GM12891 (cell line): ENCODE results near the gene CEP192.

Experiments
- DNase-seq: peaks from one replicate; pipeline ENCODE4 v3.0.0; 2011; ENCODE audit warnings: low spot score; ENCODE audit not compliant: insufficient read length
- FAIRE-seq: peaks from 2 replicates; lab custom pipeline; 2011; peaks lifted over from hg19 to GRCh38; lab: Jason Lieb, UNC
- PAX5 ChIP-seq: IDR thresholded peaks from 2 replicates; pipeline ENCODE4 v1.6.1; 2011; ENCODE audit warnings: low read length, moderate library complexity, mild to moderate bottlenecking; ENCODE audit not compliant: insufficient read depth, severe bottlenecking
- POLR2A ChIP-seq: IDR thresholded peaks from 2 replicates; pipeline ENCODE4 v1.6.1; 2011; ENCODE audit warnings: low read depth, low read length, control low read depth
- POLR2AphosphoS5 ChIP-seq: IDR thresholded peaks from 2 replicates; pipeline ENCODE4 v1.6.1; 2011; ENCODE audit warnings: low read depth, low read length, control low read depth
- POU2F2 ChIP-seq: IDR thresholded peaks from 2 replicates; pipeline ENCODE4 v1.6.1; 2011; ENCODE audit warnings: low read depth, mild to moderate bottlenecking, control low read depth, low read length, moderate library complexity
- SPI1 ChIP-seq: IDR thresholded peaks from 2 replicates; pipeline ENCODE4 v1.6.1; 2011; ENCODE audit warnings: low read depth, low read length, control low read depth
- TAF1 ChIP-seq: IDR thresholded peaks from 2 replicates; pipeline ENCODE4 v1.6.1; 2011; ENCODE audit warnings: low read depth, low read length, control low read depth

CEP192 gene

DNA sequence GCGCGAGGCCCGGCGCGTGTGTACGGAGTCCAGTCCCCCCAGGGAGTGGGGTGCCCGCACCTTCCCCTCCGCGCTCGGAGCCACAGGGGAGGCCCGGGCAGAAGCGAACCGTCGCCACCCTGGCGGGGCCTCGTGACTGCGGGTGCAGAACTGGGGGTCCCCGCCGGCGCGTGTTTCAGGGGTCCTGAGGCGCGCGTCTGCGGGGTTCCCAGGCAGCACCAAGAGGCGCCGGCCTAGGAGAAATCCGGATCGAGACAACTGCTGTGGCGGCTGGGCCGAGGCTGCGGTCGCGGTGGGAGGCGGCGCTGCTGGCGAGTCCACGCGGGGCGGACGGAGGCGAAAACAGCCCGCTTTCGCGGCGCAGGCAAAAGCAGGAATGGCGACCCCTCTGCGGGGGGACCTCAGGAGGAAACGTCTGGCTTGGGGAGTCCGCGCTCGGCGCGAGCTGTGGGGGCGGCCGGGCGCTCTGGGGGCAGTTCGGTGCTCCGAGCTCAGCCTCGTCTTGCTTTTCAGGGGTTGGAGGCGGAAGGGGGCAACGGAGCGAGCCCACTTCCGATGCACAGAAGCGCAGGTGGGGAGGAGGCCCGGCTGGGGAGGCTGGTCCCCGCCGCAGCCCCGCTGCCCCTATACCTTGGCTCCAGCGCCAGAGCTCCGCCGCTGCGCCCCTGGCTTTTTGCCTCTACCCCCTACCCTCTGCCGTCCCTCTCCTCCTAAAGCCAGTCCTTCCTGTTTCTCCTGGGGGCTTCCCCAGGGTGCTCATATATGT, 145.9 kb downstream of the CEP192 start:
- peak; percentile 52 for DNase-seq
- TF ChIP-seq POU2F2 = no peak
- TF ChIP-seq SPI1 = no peak
- TF ChIP-seq POLR2A = no peak; the same call in 1 of the 2 replicates
- TF ChIP-seq PAX5 = no peak
- TF ChIP-seq POLR2AphosphoS5 = no peak
- TF ChIP-seq TAF1 = no peak
- no peak for FAIRE-seq

DNA sequence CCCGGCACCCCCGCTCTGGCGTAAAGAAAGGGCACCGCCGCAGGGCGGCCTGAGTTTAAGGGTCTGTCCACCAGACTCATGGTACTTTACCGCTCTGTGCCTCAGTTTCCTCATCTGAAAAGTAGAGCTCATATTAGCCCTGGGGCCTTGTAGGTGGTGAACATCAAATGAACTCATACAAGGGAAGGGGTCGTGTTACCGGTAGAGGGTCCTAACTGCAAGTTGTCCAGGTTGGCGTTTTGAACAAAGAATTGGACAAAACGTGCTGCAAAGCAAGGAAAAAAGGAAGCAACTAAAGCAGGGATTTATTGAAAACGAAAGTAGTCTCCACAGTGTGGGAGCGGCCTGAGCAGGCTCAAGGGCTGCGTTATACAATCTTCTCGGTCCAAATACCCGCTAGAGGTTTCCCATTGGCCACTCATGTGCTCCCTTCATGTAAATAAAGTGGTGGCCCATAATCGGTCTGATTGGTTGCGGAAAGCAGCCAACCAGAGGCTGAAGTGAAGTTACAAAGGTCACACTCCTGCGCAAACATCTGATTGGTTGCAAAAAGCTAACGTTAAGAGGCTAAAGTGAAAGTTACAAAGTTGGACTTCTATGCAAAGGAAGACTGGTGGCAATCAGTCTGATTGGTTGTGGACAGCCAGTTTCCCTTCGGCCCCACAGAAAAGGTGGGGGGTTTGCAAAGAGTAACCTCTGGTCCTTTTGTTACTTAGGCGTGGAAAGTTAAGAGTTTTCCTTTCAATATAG, 146.7 kb downstream of the CEP192 start:
- FAIRE-seq (peak; percentile 92), DNase-seq (peak; percentile 69)
- TF ChIP-seq TAF1 = no peak
- peak; percentile 61; the same call in 1 of the 2 replicates for TF ChIP-seq POLR2A
- peak; percentile 44; the same call in 1 of the 2 replicates for TF ChIP-seq POU2F2

DNA sequence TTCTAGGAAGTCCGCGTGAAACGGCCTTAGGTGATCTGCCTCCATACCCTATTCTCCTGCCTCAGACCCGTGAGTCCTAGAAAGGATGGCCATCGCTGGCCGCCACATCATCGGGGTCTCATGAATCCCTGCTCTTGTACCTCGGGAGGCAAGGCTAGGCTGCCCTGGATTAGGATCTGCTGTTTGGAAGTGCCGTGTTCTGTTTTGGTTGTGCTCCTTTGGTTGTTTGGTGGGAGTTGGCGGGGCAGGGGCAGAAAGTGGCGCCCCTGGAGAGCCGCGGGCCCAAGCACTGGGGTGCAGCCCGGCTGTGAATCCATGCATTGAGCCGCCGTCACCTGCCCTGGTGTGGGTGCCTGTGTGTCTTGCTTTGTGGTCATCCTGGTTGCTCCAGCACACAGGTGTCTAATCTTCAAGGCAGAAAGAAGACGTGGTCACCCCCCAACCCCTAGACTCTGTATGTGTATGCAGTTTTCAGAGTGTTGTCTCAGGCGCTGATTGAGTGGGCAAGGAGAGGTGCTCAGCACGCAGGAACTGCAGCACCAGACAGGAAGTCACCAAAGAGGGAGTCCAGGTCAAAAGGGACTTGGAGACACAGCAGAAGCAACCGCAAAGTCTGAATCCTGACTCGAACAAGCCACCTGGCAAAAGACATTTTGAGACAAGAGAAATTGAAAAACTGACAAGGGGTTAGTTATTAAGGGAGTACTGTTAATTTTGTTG, 147.4 kb downstream of the CEP192 start:
- DNase-seq = no peak
- no peak for TF ChIP-seq PAX5
- TF ChIP-seq POU2F2 = no peak
- TF ChIP-seq TAF1 = no peak
- TF ChIP-seq POLR2AphosphoS5 = no peak
- no peak for TF ChIP-seq SPI1
- TF ChIP-seq POLR2A = no peak
- no peak for FAIRE-seq

DNA sequence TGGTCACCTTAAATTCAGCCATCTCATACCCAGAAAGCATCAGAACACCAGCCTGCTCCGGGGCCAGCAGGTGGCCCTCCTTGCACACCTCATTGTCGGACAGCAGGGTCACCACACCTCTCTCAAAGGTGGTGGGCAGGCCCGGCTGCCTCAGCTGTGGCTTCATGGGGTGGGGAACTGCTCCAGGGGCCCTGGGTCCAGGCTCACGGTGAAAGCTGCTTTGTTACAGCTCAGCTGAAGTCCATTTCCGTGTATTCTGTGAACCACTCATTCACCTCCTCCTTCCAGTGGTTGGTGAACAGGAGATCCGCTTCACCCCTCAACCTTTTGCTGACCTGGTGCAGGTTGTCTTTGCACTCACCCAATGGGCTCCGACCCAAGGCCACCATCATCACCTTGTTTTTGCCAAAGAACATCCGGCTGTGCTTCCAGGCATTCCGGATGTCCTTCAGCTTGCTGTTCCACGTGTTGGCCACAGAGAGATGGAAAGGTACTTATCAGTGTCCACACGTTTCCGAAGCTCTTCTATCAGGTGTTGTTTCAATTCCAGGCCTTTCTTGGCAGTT, 148.8 kb downstream of the CEP192 start:
- DNase-seq (no peak), FAIRE-seq (no peak)
- TF ChIP-seq SPI1 (no peak), POLR2A (no peak), PAX5 (no peak), POU2F2 (no peak), TAF1 (no peak), POLR2AphosphoS5 (no peak)

DNA sequence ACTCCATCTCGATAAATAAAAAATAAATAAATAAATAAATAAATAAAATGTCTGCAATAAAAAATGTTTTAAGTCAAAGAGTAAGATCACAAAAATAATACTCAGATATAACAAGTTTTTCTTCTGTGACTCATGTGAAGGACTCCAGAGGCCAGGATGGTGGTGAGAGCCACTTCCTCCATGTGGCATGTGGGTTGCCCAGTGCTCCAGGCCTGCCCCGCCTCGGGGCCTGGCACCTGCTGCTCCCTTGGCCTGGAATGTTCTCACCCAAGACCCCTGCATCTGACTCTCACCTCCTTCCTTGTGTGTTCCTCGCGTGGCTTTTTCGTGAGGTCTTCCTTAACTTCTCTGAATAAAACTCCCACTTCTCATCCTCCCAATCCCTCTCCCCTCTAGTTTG, 150.0 kb downstream of the CEP192 start:
- DNase-seq (no peak), FAIRE-seq (no peak)
- no peak for TF ChIP-seq TAF1
- TF ChIP-seq PAX5 = no peak
- TF ChIP-seq SPI1 = no peak
- TF ChIP-seq POLR2A = no peak
- TF ChIP-seq POU2F2 = no peak
- no peak for TF ChIP-seq POLR2AphosphoS5

DNA sequence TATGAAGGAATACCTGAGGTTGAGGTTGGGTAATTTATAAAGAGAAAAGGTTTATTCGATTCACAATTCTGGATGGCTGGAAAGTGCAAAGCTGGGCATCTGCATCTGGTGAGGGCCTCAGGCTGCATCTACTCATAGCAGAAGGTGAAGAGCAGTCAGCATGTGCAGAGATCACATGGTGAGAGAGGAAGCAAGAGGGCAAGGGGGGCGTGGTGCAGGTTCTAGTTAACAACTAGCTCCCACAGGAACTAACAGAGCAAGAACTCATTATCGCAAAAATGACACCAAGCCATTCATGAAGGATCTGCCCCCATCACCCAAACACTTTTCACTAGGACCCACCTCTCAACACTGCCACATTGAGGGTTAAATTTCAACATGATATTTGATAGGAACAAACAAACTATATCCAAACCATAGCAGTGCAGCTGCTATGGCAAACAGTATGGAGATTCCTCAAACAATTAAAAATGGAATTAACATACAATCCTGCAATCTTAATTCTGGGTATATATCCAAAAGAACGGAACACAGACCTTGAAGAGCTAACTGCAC, 154.6 kb downstream of the CEP192 start:
- DNase-seq = no peak
- TF ChIP-seq POLR2AphosphoS5 = no peak
- no peak for TF ChIP-seq TAF1
- TF ChIP-seq SPI1 = no peak
- TF ChIP-seq POU2F2 = no peak
- no peak for TF ChIP-seq POLR2A
- TF ChIP-seq PAX5 = no peak
- no peak for FAIRE-seq

DNA sequence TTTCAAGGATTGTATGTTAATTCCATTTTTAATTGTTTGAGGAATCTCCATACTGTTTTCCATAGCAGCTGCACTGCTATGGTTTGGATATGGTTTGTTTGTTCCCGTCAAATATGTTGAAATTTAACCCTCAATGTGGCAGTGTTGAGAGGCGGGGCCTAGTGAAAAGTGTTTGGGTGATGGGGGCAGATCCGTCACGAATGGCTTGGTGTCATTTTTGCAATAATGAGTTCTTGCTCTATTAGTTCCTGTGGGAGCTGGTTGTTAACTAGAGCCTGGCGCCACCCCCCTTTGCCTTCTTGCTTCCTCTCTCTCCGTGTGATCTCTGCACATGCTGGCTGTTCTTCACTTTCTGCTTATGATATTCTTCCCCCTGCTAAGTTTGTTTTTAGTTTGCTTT, 156.0 kb downstream of the CEP192 start:
- TF ChIP-seq POLR2AphosphoS5 (no peak), POU2F2 (no peak), POLR2A (no peak), TAF1 (no peak), PAX5 (no peak), SPI1 (no peak)
- FAIRE-seq (no peak), DNase-seq (no peak)

DNA sequence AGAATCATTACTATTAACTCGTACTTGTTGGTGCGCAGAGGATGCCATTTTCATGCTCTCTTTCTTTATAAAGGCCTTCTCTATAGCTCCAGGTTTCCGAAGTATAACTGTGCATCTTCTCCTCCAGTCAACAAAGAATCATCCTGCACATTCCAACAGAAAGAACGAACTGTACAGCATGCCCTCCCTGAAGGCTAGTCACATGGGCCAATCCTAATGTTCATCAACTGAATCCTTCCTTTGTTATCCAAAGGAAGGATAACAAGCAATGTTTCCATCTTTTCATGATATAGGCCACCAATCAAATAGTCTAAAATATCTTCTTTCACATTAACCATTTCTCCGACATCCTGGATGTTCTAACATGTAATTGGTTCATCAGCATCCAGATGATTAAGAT, 160.5 kb downstream of the CEP192 start:
- TF ChIP-seq SPI1 = no peak
- no peak for TF ChIP-seq POU2F2
- no peak for TF ChIP-seq PAX5
- TF ChIP-seq POLR2A = no peak
- no peak for TF ChIP-seq TAF1
- no peak for TF ChIP-seq POLR2AphosphoS5
- no peak for DNase-seq
- no peak for FAIRE-seq
